NCI-H2227 treated with DMSO at 0.1 percent for 48 hours (cell line): ENCODE data around the gene SYPL2.
"Not testable (repeated sequence)": the region's sequence is repeated elsewhere in the genome, so short reads cannot be mapped to it uniquely, and the experiment has no call there.

Source experiments
- DNase-seq: peaks from one replicate; lab custom pipeline; 2025; lab: John Stamatoyannopoulos, UW

Gene SYPL2

DNA sequence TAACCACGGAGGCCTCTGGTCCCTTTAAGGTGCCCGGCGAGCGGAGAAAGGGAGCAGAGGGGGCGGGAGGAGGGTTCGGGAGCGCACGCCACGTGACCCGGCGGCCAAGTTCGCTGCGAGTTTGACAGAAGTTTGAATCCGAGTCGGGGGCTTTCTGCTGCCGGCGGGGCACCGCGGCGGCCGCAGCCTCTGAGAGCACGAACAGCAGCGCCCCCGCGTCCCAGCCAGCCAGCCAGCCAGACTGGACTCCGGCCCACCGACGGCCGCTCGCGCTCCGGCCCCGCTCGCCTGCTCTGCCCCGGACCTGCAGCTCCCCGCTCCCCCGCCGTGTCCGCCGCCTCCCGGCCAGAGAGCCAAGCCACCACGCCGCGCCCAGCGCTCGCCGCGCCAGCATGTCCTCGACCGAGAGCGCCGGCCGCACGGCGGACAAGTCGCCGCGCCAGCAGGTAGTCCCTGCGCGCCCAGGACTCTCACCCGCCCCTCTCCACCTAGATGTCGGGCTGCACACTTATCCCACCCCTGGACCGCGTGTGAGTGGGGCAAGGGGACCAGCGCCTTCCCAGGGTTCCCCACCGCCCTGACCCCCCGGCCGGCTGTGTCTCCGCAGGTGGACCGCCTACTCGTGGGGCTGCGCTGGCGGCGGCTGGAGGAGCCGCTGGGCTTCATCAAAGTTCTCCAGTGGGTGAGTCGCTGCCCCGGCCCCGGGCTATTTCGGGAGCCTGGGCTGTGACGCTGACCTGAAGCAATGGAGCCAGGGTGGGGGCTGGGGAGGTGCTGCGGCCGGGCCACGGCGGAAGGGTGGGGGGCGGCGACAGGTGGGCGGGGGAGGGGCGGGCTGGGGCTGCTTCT lies at the start of gene SYPL2:
Gene SYPL2 (plus strand): TSS at position 95 of the 849 bp plus-strand sequence. CDS start 298 bp downstream, at position 393.
- no peak for DNase-seq

- DNase-seq = no peak
Measured at GRCh38 chr1:109423498-109423897, 42.8 kb upstream of the SYPL2 start.

- no peak for DNase-seq
Measured at GRCh38 chr1:109425391-109426280, 40.7 kb upstream of the SYPL2 start.

DNA sequence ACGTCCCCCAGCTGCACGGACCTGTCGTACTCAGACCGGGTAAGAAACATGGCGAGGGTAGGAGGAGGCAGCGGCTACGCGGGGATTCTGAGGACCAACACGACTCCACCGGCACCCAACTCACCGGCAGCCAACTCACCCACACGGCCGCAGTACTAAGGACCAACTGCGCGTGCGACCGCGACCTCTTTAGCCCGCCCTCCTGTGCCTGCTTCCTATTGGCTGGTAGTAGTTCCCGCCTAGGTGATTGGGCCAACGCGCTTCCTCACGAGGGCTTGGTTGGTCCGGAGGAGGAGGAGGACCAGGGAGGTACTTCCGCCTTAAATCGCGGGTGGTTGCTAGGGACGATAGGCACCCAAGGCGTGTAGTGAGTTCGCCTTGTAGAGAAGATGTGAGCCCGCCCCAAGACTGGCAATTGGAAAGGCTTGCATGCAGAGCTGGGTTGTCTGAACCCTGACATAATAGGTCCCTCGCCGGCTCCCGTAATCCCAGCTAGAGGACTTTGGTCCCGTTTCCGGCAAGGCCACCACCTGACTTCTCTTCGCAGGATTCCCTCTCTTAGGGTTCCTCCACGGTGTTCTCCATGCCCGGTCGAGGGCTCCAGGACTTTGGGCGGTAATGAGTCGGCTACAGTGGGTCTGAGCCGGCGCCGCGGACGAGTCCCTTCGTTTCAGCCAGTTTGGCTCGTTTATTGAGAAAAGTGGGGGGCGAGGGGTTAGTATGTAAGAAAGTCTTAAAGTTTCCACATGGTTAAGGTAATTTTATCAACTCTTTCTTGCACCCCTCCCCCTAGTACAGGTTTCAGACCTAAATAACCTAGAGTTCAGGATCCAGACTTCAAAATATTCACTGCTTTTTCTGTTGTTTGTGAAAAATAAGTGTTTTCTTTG lies 39.8 kb upstream of the SYPL2 start, which contains the start of gene PSMA5:
Gene PSMA5 (minus strand): TSS at position 168 of the 890 bp plus-strand sequence. CDS start 118 bp downstream, at position 50.
- peak; percentile 97 for DNase-seq

DNA sequence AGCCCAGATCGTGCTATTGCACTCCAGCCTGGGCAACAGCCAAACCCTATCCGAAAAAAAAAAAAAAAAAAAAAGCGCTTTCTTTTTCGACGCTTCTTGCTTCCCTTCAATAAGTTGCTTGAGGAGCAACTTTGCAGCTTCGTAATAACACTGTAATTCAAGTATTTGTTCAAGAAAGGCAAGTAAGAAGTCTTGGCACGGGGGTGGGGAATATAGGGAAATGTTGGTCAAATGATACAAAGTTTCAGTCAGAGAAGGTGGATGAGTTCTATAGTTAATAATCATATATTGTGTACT lies 39.2 kb upstream of the SYPL2 start:
- no peak for DNase-seq

DNA sequence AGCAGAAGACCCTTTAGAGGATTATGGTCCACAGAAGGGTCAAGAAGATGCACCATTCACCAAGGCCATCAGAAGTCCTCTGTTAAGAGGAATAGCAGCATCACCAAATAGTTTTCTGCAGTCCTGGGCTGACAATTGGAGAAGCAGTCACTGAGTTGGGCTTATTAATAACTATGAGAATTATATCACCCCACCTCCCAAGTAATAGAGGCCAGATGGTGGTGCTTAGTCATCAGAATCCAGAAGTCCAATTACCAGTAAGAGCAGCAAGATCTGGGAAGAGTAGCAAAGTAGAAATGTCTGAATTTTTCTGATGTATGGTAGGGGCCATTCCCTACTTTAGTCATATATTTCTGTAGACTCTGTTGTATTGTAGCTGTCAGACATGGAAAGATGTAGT lies 34.0 kb upstream of the SYPL2 start:
- DNase-seq = no peak

DNA sequence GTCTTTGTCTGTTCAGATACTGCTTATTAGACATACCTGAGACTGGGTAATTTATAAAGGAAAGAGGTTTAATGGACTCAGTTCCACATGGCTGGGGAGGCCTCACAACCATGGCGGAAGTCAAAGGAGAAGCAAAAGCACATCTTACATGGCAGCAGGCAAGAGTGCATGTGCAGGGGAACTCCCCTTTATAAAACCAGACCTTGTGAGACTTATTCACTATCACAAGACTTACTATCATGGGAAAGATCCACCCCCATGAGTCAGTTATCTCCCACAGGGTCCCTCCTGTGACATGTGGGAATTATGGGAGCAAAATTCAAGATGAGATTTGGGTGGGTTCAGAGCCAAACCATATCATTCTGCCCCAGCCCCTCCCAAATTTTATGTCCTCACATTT lies 33.0 kb upstream of the SYPL2 start:
- no peak for DNase-seq

DNA sequence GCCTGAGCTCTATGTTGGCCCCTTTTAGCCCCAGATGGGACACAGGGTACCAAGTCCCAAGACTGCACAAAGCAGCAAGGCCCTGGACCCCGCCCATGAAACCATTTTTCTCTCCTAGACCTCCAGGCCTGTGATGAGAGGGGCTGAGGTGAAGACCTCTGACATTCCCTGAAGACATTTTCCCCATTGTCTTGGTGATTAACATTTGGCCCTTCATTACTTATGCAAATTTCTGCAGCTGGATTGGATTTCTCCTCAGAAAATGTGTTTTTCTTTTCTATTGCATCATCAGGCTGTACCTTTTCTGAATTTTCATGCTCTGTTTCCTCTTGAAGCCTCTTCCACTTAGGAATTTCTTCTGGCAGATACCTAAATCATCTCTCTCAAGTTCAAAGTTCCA lies 31.9 kb upstream of the SYPL2 start:
- DNase-seq = no peak

GRCh38 chr1:109438798-109439297 lies 27.5 kb upstream of the SYPL2 start:
- no peak for DNase-seq

GRCh38 chr1:109441069-109441468 lies 25.3 kb upstream of the SYPL2 start:
- no peak for DNase-seq

- no peak for DNase-seq
Measured at GRCh38 chr1:109443476-109443875, 22.9 kb upstream of the SYPL2 start.

DNA sequence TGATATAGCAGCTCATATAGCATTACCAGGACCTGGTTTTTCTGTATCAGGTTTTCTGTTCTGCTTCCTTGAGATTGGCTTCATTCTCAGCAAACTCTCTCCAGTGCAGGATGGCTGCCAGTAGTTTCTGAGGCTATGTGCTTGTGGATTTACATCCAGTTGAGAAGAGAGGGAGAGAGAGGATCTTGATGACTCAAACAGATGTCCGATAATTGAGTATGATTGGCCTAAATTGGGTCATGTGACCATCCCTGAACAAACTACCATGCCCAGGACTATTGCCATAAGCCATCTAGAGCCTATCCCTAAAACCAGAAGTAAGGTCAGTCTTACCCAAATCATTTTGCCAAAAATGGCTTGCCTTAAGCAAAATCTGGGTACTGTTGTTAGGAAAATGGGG lies 22.0 kb upstream of the SYPL2 start:
- no peak for DNase-seq

GRCh38 chr1:109445949-109446695 lies 20.2 kb upstream of the SYPL2 start:
- DNase-seq = not testable (repeated sequence)

DNA sequence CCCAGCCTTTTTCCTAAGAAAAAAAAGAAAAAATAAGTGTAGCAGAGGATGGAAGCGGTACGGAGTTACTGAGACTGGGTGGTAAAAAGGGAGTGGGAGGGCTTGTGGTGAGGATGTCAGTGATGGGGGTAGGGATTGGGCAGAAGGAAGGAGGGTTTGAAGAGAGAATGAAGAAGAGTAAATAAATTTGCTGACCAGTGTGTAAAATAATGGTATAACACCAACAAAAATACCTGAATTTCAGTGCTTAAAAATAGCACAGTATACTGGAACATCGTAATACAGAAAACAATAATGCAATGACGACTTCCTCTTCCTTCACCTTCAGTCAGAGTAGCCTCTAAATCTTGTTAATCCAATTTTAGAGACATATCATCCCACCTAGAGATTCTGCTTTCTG lies 18.8 kb upstream of the SYPL2 start:
- DNase-seq = no peak

GRCh38 chr1:109454497-109455133 lies 11.7 kb upstream of the SYPL2 start:
- DNase-seq = no peak

DNA sequence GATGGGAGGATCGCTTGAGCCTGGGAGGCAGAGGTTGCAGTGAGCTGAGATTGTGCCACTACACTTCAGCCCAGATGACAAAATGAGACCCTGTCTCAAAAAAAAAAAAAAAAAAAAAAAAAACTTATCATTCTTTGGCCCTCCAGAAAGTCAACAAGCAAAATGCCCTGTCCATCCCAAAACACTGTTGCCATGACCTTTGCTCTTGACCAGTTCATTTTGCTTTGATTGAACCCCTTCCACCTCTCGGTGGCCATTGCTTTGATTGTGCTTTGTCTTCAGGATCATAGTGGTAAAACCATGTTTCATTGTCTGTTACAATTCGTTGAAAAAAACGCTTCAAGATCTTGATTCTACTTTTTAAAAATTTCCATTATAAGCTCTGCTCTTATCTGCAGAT lies 8.5 kb upstream of the SYPL2 start:
- no peak for DNase-seq

DNA sequence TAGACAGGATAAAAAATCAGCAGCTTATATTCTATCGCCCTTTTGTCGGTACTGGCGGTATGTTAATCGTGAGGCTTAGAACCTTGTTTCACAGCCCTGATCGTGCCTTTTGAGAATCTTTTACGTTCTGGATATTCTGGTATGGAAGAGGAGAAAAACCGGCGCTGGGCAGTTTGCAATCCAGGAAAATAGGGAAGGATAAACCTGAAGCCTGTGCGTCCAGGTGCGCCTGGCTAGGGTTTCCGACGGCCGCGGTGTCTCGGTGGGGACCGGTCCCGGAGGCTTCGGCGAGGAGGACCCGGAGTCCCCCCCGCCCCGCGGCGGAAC lies 258 bp upstream of the SYPL2 start:
- no peak for DNase-seq

GRCh38 chr1:109467301-109467777 lies 993 bp downstream of the SYPL2 start:
- no peak for DNase-seq

DNA sequence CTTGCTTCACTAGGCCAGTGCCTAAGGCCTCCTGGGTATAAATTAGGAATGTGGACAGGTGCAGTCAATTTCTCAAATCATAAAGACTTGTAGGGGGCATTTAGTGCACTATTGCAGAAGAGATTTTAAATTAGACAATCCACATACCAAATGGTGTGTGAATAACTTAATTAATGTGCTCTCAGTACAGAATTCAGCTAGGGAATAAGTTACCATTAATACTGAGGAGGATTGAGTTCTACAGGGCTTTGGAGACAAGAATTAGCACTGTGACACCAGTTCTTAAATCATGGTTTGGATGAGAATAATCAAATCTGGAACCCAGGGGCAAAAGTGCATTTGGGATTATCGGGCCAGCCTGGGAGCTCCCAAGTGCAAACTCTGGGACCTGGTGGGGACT lies 1.7 kb downstream of the SYPL2 start:
- no peak for DNase-seq

GRCh38 chr1:109468903-109469302 lies 2.6 kb downstream of the SYPL2 start:
- DNase-seq = no peak

DNA sequence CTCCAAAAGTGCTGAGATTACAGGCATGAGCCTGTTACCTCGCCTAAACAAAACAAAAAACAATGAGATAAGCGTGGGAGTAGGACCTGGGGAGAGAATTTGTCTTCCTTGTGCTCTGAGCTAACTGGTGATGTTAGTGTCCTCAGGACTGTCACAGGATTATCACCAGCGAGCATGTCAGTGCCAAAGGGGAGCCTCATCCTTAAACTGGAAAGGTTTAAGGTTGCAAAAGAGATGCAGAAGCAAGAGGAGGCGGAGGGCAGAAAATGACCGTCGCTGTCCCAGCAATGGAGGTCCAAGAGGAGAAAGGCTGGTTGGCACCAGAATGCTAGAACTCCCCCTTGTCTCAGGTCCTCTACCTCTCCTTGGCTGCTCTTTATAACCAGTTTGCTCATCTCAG lies 3.9 kb downstream of the SYPL2 start:
- no peak for DNase-seq
